GM12865 (cell line): ENCODE results near the gene ACSS3.

ENCODE experiments used
- DNase-seq: peaks from one replicate; pipeline ENCODE4 v3.0.0; 2010; ENCODE audit warnings: low read depth
- H3K4me3 ChIP-seq: 2 replicates; pipeline ENCODE4 v1.5.1; 2011; ENCODE audit warnings: mild to moderate bottlenecking, low read depth, low read length, control low read depth
- TF ChIP-seq, protein P1 (sequence below): IDR thresholded peaks from 2 replicates; pipeline ENCODE4 v1.5.1; 2011; ENCODE audit warnings: low read length, control low read depth, low read depth, inconsistent platforms; ENCODE audit not compliant: insufficient read depth; ENCODE audit errors: missing control alignments

ACSS3 gene

DNA sequence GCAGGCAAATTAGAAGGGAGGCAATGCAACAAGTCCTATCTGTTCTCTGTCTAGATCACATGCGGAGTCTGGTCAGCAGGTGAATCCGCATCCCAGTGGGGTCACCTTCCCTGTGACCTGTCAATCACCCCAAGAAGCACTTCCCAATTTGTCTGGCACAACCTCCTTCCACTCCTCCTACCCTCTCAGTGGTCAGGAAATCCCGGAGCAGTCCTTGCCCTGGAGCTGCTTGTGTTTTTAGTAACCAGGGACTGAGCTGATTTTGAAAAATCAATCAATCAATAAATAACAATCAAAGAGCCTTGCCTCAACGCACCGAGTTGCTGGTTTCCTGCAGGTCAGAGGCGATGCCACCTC is 572 bp upstream of the ACSS3 start:
- TF ChIP-seq, protein P1, sequence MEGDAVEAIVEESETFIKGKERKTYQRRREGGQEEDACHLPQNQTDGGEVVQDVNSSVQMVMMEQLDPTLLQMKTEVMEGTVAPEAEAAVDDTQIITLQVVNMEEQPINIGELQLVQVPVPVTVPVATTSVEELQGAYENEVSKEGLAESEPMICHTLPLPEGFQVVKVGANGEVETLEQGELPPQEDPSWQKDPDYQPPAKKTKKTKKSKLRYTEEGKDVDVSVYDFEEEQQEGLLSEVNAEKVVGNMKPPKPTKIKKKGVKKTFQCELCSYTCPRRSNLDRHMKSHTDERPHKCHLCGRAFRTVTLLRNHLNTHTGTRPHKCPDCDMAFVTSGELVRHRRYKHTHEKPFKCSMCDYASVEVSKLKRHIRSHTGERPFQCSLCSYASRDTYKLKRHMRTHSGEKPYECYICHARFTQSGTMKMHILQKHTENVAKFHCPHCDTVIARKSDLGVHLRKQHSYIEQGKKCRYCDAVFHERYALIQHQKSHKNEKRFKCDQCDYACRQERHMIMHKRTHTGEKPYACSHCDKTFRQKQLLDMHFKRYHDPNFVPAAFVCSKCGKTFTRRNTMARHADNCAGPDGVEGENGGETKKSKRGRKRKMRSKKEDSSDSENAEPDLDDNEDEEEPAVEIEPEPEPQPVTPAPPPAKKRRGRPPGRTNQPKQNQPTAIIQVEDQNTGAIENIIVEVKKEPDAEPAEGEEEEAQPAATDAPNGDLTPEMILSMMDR = no peak
- no peak overlapping the region for H3K4me3 ChIP-seq
- no peak for DNase-seq

DNA sequence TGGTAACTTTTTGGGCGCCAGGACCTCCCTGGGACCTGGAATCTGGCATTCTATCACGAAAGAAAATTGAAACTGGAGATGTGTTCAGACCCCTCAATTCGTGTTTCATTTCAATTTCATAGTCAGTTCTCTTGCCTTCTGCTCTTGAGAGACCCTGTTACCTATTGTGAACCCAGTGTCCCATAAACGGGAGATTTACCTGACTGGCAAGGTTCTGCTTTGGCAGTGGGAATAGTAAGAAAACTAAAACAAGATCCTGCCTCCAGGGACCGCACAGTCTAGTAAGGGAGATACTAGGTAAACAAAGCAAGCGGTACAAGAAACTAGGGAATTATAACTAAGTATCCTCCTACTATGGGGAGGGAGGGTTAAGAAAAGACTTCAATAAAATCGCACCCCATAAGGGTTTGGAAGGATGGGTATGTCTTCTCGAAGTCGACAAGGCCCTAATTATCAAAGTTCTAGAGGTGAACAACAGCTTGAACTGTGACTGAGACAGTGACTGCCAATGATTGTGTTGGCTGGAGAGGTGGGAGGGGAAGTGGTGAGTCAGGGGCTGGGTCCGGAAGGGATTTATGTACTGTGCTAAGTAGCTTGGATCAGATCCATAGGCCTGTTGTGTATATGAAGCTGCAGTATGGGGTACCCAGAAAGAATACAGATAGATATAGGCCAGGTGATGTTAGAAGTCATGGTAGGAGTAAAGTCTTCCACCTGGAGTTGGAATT is 754 bp downstream of the ACSS3 start:
- no peak for DNase-seq
- TF ChIP-seq, protein P1 = no peak
- no peak overlapping the region for H3K4me3 ChIP-seq

DNA sequence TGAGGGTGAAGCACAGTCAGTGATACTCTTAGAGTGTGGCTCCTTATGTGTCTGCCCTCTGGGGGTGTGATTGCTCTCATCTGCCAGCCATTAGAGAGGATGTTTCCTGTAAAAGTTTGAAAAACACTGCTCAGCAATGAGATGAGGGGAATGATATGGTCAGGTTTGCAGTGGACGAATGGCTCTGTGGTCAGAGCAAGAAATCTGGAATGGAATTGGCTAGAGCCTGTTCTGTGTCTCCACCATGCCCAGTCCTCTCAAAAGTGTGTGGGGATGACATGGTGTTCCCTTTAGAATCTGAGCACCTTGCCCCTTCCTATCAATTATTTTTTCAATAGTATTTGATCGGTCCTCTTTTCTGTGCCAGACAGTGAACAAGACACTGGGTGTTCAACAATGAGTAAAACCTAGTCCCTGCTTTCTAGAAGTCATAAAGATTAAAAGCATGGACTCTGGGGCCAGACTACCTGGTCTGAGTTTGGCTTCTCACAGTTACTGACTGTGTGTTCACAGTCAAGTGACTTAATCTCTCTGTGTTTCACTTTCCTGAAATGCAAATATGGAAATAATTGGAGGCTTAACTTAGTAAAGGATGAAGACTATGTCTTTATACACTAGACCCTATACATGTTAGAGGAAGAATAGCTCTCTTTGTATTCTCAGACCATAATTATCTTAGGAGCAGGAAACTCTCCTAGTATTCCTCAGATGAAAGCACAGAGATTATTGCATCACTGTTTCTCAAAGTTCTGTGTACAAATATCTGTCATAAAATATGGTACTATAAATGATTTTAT is 1.6 kb downstream of the ACSS3 start:
- no peak for DNase-seq
- TF ChIP-seq, protein P1 = no peak
- no peak overlapping the region for H3K4me3 ChIP-seq

DNA sequence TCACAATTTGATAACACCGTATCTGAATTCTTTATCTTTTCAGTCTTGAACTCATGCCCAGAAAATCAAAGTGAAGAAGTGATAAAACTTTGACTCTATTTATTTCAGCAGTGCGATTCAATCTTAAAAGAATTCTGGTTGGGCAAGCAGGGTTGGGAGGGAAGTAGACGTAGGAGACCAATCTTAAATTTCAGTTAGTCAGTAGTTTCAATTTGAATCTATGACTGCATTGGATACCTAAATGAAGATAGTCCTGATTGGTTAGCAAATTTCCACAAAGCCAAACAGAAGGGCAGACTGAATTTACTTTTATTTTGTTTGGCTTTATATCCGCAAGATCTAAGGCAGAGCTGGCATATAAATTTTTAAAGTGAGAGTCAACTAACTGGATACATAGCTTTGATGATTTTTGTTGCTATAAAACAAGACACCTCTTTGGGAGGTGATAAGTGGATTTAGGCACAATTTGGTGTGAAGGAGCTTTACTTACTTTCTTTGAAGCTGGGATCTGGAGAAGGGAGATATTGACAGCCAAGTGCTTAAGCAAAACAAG is 2.6 kb downstream of the ACSS3 start:
- TF ChIP-seq, protein P1 = no peak
- DNase-seq = no peak
- no peak overlapping the region for H3K4me3 ChIP-seq

DNA sequence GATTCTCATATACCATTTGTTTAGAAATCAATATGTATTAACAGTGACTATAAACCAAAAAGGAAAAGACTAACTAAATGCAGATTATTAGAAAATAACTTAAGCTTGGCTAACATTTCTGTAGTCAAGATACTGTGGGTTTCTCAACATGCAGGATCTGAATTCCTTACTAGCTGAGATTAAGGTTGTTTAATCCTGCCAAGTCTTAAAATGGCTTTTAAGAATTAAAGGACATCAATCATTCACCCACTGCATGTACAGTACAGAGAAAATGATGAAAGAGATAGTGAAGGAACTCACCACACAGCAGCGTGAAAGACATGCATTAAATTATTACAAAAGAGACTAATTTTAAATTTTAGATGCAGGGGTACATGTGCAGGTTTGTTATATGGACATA is 3.8 kb downstream of the ACSS3 start:
- no peak overlapping the region for H3K4me3 ChIP-seq

DNA sequence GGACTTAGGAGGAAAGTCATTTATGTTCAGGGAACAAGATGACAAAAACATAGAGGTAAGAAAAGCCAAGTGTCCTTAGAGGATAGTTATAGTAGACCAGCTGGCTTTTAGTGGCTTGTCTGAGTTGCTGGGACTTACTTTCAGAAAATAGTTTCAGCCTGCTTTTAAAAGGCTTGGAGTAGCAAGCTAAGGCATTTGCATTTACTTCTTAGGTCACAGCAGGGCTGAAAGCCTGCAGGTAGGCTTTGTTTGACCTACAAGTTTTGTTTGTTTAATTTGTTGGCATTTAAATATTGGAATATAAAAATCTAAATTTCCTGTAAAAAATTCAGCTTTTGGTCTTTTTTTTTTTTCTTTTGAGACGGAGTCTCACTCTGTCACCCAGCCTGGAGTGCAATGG is 5.1 kb downstream of the ACSS3 start:
- no peak overlapping the region for H3K4me3 ChIP-seq
- DNase-seq = no peak
- TF ChIP-seq, protein P1 = no peak

More for the DNA sequence above, 3.8 kb downstream of the ACSS3 start:
- no peak for DNase-seq
- TF ChIP-seq, protein P1 = no peak
